Small intestine (tissue), 7 donors: ENCODE results near the gene SDF2L1. TPM values are rescaled to one million over a fixed set of nuclear protein-coding genes. Genes with fewer than 3 reads are reported as not detected.
"Not testable (repeated sequence)": the region's sequence is repeated elsewhere in the genome, so short reads cannot be mapped to it uniquely, and the experiment has no call there.

Experiments
- DNase-seq, 2 donors: peaks; one replicate each; pipeline versions ENCODE4 v3.0.0 to v3.0.0-alpha.2; 2013
- FAIRE-seq: peaks from 2 replicates; lab custom pipeline; 2012; peaks lifted over from hg19 to GRCh38; lab: Jason Lieb, UNC
- H3K27ac ChIP-seq, 3 donors: one replicate each; pipeline ENCODE4 v1.5.1; 2013; ENCODE audit warnings: low read length in 2 of 3, mild to moderate bottlenecking in 2 of 3, control low read depth in 1 of 3, inconsistent platforms in 1 of 3, low read depth in 1 of 3, moderate library complexity in 1 of 3
- H3K27me3 ChIP-seq, 3 donors: one replicate each; pipeline ENCODE4 v1.6.1; 2013; ENCODE audit warnings: low read length in 3 of 3, inconsistent platforms in 1 of 3; ENCODE audit not compliant: control insufficient read depth in 3 of 3, insufficient read depth in 3 of 3
- H3K36me3 ChIP-seq, 3 donors: one replicate each; pipeline ENCODE4 v1.6.1; 2013; ENCODE audit warnings: low read length in 3 of 3, inconsistent platforms in 1 of 3, low read depth in 1 of 3, mild to moderate bottlenecking in 1 of 3, moderate library complexity in 1 of 3; ENCODE audit not compliant: control insufficient read depth in 3 of 3, insufficient read depth in 2 of 3
- H3K4me1 ChIP-seq, 3 donors: one replicate each; pipeline ENCODE4 v1.6.1; 2013; ENCODE audit warnings: low read length in 2 of 3, inconsistent platforms in 1 of 3, low read depth in 1 of 3, mild to moderate bottlenecking in 1 of 3, moderate library complexity in 1 of 3; ENCODE audit not compliant: control insufficient read depth in 3 of 3, insufficient read depth in 2 of 3
- H3K4me3 ChIP-seq, 3 donors: one replicate each; pipeline ENCODE4 v1.5.1; 2013; ENCODE audit warnings: low read length in 3 of 3, control low read depth in 1 of 3, inconsistent platforms in 1 of 3, low read depth in 1 of 3, mild to moderate bottlenecking in 1 of 3, moderate library complexity in 1 of 3
- H3K9me3 ChIP-seq, 2 donors: one replicate each; pipeline ENCODE4 v1.6.1; 2013; ENCODE audit warnings: low read depth in 1 of 2, low read length in 1 of 2; ENCODE audit not compliant: control insufficient read depth in 2 of 2, insufficient read depth in 1 of 2
- whole genome bisulfite sequencing, 3 donors: extraction: QIAGEN DNeasy Blood & Tissue Kit; methylation state at CpG; one replicate each; pipeline ENCODE4 v1.1.7; 2013; 5-methylcytosine and 5-hydroxymethylcytosine counted together
- polyA plus RNA-seq, 4 donors: library from polyadenylated mRNA; stranded (reverse) in 3 of 4; unstranded in 1 of 4; fragments of 200-250 nt in 3 of 4; fragments of 120-200 nt in 1 of 4; gene quantifications; one replicate each; pipeline versions ENCODE4 v1.2.1 to v1.2.3, GENCODE V29; 2013
- donor health status: healthy with polysubstance abuse.
- donor health status: control.
- donor health status: control.
- donor health status: Bipolar disorder and iron deficiency.
- donor health status: healthy.

SDF2L1 gene
- polyA plus RNA-seq, 4 donors, result 25.9 to 125 (median 49.8) TPM

- H3K27me3 ChIP-seq, result no peaks in the 10 kb centered on the region
- H3K9me3 ChIP-seq, result no peaks in the 10 kb centered on the region
- WGBS, 3 donors, result 79 to 90% (median 85%) methylated on average over 7 of the region's 7 CpGs
- H3K4me1 ChIP-seq, result no peaks in the 10 kb centered on the region
- no peak for DNase-seq
- H3K36me3 ChIP-seq, result peaks cover 12 to 45% (median 15%) of the 10 kb centered on the region in 3 donors
- no peak for FAIRE-seq
- H3K4me3 ChIP-seq, result no peak overlapping the region
- no peak overlapping the region for H3K27ac ChIP-seq
These were observed 29.2 kb upstream of the SDF2L1 start for GRCh38 chr22:21612858-21613257.

DNA sequence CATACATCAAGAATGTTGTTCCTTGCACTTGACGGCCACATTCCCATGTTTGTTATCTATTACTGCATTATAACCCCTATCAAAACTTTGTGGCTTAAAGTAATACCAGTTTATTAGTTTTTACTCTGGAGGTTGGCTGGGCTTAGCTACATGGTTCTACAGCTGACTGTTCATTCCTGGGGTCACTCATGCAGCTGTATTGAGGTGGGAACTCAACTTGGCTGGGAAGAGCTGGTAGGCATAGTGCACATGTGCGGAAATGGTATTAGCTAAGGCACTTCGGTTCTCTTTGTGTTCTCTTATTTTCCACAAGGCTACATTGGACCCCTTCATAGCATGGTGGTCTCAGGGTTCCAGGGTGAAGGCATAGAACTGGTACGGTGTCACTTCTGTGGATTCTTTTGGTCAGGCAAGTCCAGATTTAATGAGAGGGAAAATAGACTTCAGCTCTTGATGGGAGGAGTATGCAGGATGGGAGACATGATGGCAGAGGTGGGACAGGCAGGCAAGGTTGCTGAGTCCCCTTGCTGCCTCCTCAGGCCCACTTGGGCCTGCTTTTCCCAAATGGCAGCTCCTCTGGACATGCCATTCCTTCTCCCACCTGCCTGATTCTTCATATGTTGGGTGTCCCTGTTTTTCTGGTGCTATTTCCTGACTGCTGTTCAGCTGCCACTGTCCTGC is 28.4 kb upstream of the SDF2L1 start:
- Histone ChIP-seq H3K4me1 (no peaks in the 10 kb centered on the region), H3K9me3 (no peaks in the 10 kb centered on the region), H3K27ac (no peak overlapping the region), H3K4me3 (no peak overlapping the region), H3K27me3 (no peaks in the 10 kb centered on the region), H3K36me3 (peaks cover 12 to 52% (median 15%) of the 10 kb centered on the region in 3 donors)
- FAIRE-seq (no peak), DNase-seq (no peak)
- 81 to 92% (median 88%) methylated on average over 4 of the region's 4 CpGs for WGBS, 3 donors

GRCh38 chr22:21615731-21616130 is 26.4 kb upstream of the SDF2L1 start:
- Histone ChIP-seq H3K9me3 (no peaks in the 10 kb centered on the region), H3K36me3 (peaks cover 12 to 66% (median 15%) of the 10 kb centered on the region in 3 donors), H3K4me1 (no peaks in the 10 kb centered on the region), H3K27me3 (no peaks in the 10 kb centered on the region), H3K27ac (no peak overlapping the region), H3K4me3 (no peak overlapping the region)
- no peak for DNase-seq
- WGBS, 3 donors, result 59 to 85% (median 69%) methylated on average over 4 of the region's 4 CpGs
- FAIRE-seq, result no peak

DNA sequence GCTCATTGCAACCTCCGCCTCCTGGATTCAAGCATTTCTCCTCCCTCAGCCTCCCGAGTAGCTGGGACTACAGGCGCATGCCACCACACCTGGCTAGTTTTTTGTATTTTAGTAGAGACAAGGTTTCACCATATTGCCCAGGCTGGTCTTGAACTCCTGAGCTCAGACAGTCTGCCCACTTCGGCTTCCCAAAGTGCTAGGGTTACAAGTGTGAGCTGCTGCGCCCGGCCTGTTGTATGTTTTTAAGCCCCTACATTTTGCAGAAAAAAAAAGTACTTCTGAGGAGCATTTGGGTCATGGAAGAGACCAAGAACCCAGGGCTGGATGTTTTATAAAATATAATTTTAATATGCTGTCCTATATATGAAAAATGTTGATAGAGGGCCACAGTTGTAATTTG is 24.8 kb upstream of the SDF2L1 start:
- not testable (repeated sequence) for H3K9me3 ChIP-seq, DNase-seq, FAIRE-seq, H3K4me1 ChIP-seq, H3K27me3 ChIP-seq, H3K27ac ChIP-seq, H3K4me3 ChIP-seq
- 94 to 99% (median 97%) methylated on average over 6 of the region's 6 CpGs for WGBS, 3 donors
- H3K36me3 ChIP-seq, result peaks cover 5 to 66% (median 11%) of the 10 kb centered on the region in 3 donors

DNA sequence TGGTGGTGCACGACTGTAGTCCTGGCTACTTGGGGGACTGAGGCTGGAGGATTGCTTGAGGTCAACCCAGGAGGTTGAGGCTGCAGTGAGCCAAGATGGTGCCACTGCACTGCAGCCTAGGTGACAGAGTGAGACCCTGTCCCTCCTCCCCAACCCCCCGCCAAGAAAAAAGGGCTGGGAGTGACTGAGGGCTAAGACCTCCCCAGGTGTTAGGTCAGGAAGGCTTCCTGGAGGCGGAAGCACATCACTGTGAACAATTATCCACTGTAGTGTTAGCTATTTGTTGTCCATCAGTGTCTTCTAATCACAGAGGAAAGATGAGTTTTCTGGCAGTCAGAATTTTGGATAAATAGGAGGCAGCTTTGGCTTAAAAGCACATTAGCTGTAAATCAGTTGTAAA is 21.1 kb upstream of the SDF2L1 start:
- Histone ChIP-seq H3K4me3 (no peak overlapping the region), H3K36me3 (peaks cover 0 to 77% (median 7%) of the 10 kb centered on the region in 3 donors), H3K4me1 (peaks cover 0 to 3% (median 0%) of the 10 kb centered on the region in 3 donors), H3K27me3 (no peaks in the 10 kb centered on the region), H3K9me3 (no peaks in the 10 kb centered on the region), H3K27ac (no peak overlapping the region)
- 90 to 98% (median 92%) methylated on average over 3 of the region's 3 CpGs for WGBS, 3 donors
- no peak for FAIRE-seq
- DNase-seq, result no peak

- H3K4me3 ChIP-seq, result no peak overlapping the region
- no peak overlapping the region for H3K27ac ChIP-seq
- peaks cover 0 to 86% (median 7%) of the 10 kb centered on the region in 3 donors for H3K36me3 ChIP-seq
- peaks cover 0 to 3% (median 0%) of the 10 kb centered on the region in 3 donors for H3K4me1 ChIP-seq
- no peaks in the 10 kb centered on the region for H3K9me3 ChIP-seq
- H3K27me3 ChIP-seq, result no peaks in the 10 kb centered on the region
- DNase-seq, result no peak
- no peak for FAIRE-seq
- WGBS, 3 donors, result 69 to 81% (median 81%) methylated on average over 17 of the region's 17 CpGs
These were observed 19.8 kb upstream of the SDF2L1 start for GRCh38 chr22:21622011-21622918.

GRCh38 chr22:21622919-21623647 is 19.0 kb upstream of the SDF2L1 start:
- WGBS, 3 donors, result 87 to 92% (median 90%) methylated on average over 23 of the region's 23 CpGs
- Histone ChIP-seq H3K27me3 (no peaks in the 10 kb centered on the region), H3K27ac (no peak overlapping the region), H3K9me3 (no peaks in the 10 kb centered on the region), H3K4me1 (peaks cover 0 to 3% (median 3%) of the 10 kb centered on the region in 3 donors), H3K36me3 (peaks cover 0 to 90% (median 10%) of the 10 kb centered on the region in 3 donors), H3K4me3 (no peak overlapping the region)
- DNase-seq, result no peak
- FAIRE-seq, result no peak

DNA sequence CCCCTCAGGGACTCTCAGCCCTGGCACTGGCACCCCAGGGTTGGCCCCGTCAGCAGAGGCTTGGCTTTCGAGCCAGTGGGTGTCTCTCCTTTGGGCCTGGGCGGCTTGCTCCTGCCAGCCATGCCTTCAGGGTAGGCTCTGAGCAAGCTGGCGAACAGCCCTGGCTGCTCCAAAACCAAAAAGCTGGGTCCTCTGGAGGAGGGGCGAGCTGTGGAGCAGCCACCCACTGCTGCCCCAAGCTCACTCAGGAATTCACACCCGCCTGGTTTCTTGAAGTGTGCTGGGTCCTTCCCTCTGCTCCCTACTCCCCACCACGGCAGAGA is 18.5 kb upstream of the SDF2L1 start:
- Histone ChIP-seq H3K27me3 (no peaks in the 10 kb centered on the region), H3K4me1 (peaks cover 0 to 8% (median 3%) of the 10 kb centered on the region in 3 donors), H3K9me3 (no peaks in the 10 kb centered on the region), H3K36me3 (peaks cover 0 to 90% (median 10%) of the 10 kb centered on the region in 3 donors), H3K4me3 (no peak overlapping the region), H3K27ac (no peak overlapping the region)
- FAIRE-seq (no peak), DNase-seq (no peak)
- WGBS, 3 donors, result 84 to 92% (median 86%) methylated on average over 7 of the region's 7 CpGs
